WI38 (cell line): ENCODE measurements around the gene NFIX.

Experiments used
- H3K4me3 ChIP-seq: 2 replicates; pipeline ENCODE4 v1.5.1; 2011; ENCODE audit warnings: low read depth, mild to moderate bottlenecking, control low read depth, low read length
- CTCF ChIP-seq: IDR thresholded peaks from 2 replicates; pipeline ENCODE4 v1.5.1; 2012; ENCODE audit warnings: low read depth, mild to moderate bottlenecking, control low read depth, low read length

NFIX gene

GRCh38 chr19:13091400-13092157 is 96.3 kb downstream of the NFIX start:
- no peak for TF ChIP-seq CTCF
- H3K4me3 ChIP-seq = no peak overlapping the region

- no peak overlapping the region for H3K4me3 ChIP-seq
These were observed 96.9 kb downstream of the NFIX start for GRCh38 chr19:13092158-13092543.

GRCh38 chr19:13092606-13093235 is 97.4 kb downstream of the NFIX start:
- H3K4me3 ChIP-seq = no peak overlapping the region
- TF ChIP-seq CTCF = no peak

More at GRCh38 chr19:13092158-13092543, 96.9 kb downstream of the NFIX start:
- no peak for TF ChIP-seq CTCF

- H3K4me3 ChIP-seq = no peak overlapping the region
- peak; percentile 83 for TF ChIP-seq CTCF
These were observed 98.3 kb downstream of the NFIX start for GRCh38 chr19:13093407-13094105.

- H3K4me3 ChIP-seq = no peak overlapping the region
- TF ChIP-seq CTCF = no peak
These were observed 98.8 kb downstream of the NFIX start for GRCh38 chr19:13094106-13094504.

- no peak overlapping the region for H3K4me3 ChIP-seq
- TF ChIP-seq CTCF = no peak
These were observed 99.6 kb downstream of the NFIX start for GRCh38 chr19:13094771-13095392.
